ENCODE results near the gene SOX4.

SOX4 gene

DNA sequence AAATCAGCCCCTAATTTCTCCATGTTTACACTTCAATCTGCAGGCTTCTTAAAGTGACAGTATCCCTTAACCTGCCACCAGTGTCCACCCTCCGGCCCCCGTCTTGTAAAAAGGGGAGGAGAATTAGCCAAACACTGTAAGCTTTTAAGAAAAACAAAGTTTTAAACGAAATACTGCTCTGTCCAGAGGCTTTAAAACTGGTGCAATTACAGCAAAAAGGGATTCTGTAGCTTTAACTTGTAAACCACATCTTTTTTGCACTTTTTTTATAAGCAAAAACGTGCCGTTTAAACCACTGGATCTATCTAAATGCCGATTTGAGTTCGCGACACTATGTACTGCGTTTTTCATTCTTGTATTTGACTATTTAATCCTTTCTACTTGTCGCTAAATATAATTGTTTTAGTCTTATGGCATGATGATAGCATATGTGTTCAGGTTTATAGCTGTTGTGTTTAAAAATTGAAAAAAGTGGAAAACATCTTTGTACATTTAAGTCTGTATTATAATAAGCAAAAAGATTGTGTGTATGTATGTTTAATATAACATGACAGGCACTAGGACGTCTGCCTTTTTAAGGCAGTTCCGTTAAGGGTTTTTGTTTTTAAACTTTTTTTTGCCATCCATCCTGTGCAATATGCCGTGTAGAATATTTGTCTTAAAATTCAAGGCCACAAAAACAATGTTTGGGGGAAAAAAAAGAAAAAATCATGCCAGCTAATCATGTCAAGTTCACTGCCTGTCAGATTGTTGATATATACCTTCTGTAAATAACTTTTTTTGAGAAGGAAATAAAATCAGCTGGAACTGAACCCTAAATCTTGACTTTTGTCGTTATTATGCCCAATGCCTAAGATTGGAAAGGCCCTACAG, 4.5 kb downstream of the SOX4 start:
- DNase-seq (ENCODE audit: low spot score): no peak
- no peak for TF ChIP-seq CTCF (IDR thresholded peaks at IDR 0.05)
- H3K4me3 ChIP-seq: peak overlapping the region; percentile 70
- no peak overlapping the region for H3K27ac ChIP-seq

DNA sequence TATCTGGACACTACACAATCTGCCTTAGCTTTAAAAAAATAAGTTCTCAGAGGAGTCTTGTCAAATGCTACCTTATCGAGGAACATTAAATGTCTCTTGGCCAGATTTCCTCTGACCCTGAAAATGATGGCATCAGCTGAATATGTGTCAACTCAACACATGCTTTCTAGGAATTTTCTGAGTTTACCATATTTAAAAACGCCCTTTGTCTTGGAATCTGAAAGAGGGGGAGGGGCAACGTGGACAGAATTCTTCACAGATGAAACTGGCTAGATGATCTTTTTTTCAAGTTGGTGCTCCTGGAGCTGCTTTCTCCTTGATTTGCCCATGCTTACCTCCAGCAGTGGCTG, 5.1 kb downstream of the SOX4 start:
- no peak for TF ChIP-seq CTCF (IDR thresholded peaks at IDR 0.05)
- peak overlapping the region; percentile 70 for H3K4me3 ChIP-seq
- H3K27ac ChIP-seq: no peak overlapping the region
- no peak for DNase-seq (ENCODE audit: low spot score)

GRCh38 chr6:21599051-21599696, 5.6 kb downstream of the SOX4 start:
- TF ChIP-seq CTCF (IDR thresholded peaks at IDR 0.05): no peak
- DNase-seq (ENCODE audit: low spot score): no peak
- no peak overlapping the region for H3K27ac ChIP-seq
- H3K4me3 ChIP-seq: peak overlapping the region; percentile 70

DNA sequence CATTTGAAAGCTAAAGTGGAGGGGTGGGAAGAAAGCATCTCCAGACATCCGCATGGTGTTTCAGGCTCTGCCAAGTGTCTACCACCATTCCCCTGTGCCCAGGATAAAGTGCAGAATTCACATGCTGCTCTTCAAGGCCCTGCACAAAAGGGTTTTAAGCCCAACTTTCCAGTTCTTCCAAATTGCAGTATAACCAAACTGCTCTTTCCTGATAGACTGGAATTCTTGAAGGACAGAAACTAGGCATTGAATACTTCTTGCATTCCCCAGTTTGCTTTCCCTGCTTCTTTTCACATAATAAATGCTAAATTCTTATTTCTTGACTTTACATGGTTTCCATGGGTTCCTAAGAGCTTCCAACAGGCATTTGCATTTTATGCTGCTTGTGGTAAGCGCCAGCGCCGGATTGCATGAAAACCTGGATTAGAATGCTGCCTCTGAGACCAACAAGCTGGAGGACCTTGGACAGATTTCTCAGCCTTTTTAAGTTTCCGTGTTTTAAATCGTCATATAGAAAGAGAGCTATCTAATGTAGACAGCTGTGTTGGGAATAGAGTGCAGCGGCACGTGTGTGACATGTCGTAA, 7.9 kb downstream of the SOX4 start:
- H3K4me3 ChIP-seq: no peak overlapping the region
- DNase-seq (ENCODE audit: low spot score): no peak
- no peak for TF ChIP-seq CTCF (IDR thresholded peaks at IDR 0.05)

DNA sequence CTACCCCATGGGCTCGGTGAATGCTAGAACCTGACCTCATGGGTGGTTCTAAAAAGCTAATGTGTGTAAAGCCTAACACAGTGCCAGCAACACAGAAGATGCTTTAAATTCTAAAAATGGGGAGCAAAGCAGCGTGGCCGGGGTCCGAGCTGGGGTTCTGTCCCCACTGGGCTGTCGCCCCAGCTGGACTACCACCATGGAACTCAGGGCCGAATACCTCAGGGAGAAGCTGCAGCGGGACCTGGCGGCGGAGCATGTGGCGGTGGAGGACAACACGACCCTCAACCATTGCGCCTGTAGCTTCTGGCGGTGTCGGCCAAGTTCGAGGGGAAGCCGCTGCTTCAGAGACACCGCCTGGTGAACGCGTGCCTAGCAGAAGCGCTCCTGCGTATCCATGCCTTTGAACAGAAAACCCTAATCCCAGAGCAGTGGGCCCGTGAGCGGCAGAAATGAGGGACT, 8.4 kb downstream of the SOX4 start:
- Histone ChIP-seq H3K27ac (no peak overlapping the region), H3K4me3 (no peak overlapping the region)
- no peak for TF ChIP-seq CTCF (IDR thresholded peaks at IDR 0.05)
- no peak for DNase-seq (ENCODE audit: low spot score)

More for the DNA sequence above, 7.9 kb downstream of the SOX4 start:
- H3K27ac ChIP-seq: no peak overlapping the region

DNA sequence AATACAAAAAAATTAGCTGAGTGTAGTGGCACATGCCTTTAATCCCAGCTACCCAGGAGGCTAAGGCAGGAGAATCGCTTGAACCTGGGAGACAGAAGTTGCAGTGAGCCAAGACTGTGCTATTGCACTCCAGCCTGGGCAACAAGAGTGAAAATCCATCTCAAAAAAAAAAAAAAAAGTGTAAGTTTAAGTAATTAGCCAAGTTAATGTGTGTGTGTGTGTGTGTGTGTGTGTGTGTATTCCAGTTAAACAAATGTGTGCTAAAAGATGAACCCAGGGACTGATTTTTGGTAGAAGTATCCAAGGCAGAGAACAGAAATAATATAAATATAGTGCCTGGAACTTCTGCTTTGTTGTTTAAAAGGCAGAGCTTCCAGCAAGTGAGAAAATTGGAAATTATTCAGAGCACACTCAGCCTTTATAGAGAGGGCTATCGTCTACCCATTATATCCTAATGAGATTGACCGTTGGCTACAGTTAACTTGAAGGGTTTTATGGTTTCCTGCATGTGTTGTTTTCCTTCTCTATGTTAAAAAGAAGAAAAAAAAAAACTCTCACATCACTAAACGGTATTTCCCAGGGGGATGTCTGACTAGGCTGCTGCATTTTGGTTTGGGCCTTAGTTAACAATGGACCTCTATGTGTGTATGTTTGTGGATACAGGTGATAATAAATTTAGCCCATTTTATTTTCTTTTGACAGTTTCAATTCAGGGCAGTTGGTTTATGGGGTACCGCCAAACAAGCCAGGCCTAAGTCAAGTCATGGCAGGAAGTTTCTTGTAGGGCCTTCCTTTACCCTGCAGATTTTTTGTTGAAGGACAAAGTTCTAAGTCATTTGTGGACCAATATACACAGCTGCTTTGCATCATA, 9.8 kb downstream of the SOX4 start:
- DNase-seq (ENCODE audit: low spot score): no peak
- Histone ChIP-seq H3K4me3 (no peak overlapping the region), H3K27ac (no peak overlapping the region)
- TF ChIP-seq CTCF (IDR thresholded peaks at IDR 0.05): no peak
